Activated naive CD4-positive, alpha-beta T cell treated with anti-CD3 and anti-CD28 coated beads, Interleukin-2, amount 50 U/mL, for 24 hours (primary cell): ENCODE results near the gene GPD1.

Experiments
- H3K27ac Mint-ChIP-seq: one replicate; pipeline ENCODE4 v1.8.0; 2021; ENCODE audit warnings: mild to moderate bottlenecking, mixed read lengths
- H3K27me3 Mint-ChIP-seq: one replicate; pipeline ENCODE4 v1.8.0; 2021; ENCODE audit warnings: mixed read lengths
- H3K36me3 Mint-ChIP-seq: one replicate; pipeline ENCODE4 v1.8.0; 2021; ENCODE audit warnings: mixed read lengths
- H3K4me1 Mint-ChIP-seq: one replicate; pipeline ENCODE4 v1.8.0; 2021; ENCODE audit warnings: mixed read lengths
- H3K4me3 Mint-ChIP-seq: one replicate; pipeline ENCODE4 v1.8.0; 2021; ENCODE audit warnings: mild to moderate bottlenecking, mixed read lengths
- H3K9me3 Mint-ChIP-seq: one replicate; pipeline ENCODE4 v1.8.0; 2021; ENCODE audit warnings: mixed read lengths

The GPD1 gene

DNA sequence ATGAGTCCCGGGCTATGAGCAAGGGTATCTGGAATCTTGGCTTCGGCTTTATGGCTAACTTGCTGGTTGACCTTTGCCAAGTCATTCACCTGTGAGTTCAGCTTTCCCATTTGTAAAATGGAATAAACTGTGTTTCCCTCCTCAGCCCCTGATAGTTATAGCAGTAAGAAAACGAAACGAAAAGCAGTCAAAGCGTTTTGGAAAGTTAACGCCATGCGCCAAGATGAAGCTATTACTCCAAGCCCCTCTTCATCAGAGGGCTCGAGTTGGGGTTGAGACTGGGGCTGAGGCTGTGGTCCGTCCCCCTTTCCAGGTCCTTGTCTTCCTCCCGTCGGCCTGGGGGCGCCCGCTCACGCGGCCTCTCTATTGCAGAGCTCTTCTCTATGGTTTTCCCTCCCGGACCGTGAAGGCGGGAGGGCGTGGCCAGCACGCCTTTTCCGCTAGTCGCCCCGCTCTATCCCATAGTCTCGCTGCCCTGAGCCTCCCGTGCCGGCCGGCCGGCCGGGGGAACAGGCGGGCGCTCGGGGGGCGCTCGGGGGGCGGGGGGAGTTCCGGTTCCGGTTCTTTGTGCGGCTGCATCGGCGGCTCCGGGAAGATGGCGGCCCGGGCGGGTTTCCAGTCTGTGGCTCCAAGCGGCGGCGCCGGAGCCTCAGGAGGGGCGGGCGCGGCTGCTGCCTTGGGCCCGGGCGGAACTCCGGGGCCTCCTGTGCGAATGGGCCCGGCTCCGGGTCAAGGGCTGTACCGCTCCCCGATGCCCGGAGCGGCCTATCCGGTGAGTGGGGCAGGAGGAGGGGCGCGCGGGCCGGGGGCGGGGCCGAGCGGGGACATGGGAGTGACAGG, 18.8 kb upstream of the GPD1 start, which contains the start of gene SMARCD1:
Gene SMARCD1 (plus strand): TSS at position 568 of the 840 bp plus-strand sequence. CDS start 28 bp downstream, at position 596.
- peak within 1 kb of the TSS; percentile 93 for H3K4me3 Mint-ChIP-seq
- H3K4me1 Mint-ChIP-seq: peaks cover 43% of the 10 kb centered on the region
- peak within 1 kb of the TSS; percentile 95 for H3K27ac Mint-ChIP-seq
- H3K9me3 Mint-ChIP-seq: no peaks in the 10 kb centered on the region
- no peaks in the 10 kb centered on the region for H3K27me3 Mint-ChIP-seq
- no peaks in the 10 kb centered on the region for H3K36me3 Mint-ChIP-seq

DNA sequence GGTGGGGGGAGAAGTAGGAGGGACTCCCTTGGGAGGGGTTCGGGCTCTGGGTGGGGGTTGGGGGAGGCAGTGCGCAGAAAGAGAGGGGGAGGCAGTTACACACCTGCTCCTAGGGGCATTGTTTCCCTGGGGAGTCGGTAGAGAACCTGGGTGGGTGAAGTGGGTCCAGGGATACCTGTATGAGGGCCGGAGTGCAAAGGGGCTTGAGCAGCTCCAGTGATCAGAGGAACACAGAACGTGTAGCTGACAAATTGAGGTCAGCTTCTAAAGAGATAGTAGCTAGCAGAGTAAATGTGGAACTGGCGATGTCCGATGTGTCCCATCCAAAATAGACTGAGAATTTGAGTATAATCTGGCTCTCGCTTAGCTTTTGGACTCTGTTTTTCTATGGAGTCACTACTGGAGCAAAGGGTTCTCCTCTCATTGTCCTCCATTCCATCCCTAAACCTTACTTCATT, 18.2 kb upstream of the GPD1 start:
- H3K9me3 Mint-ChIP-seq: no peaks in the 10 kb centered on the region
- H3K4me1 Mint-ChIP-seq: peaks cover 43% of the 10 kb centered on the region
- no peaks in the 10 kb centered on the region for H3K27me3 Mint-ChIP-seq
- H3K4me3 Mint-ChIP-seq: peak overlapping the region; percentile 88
- H3K27ac Mint-ChIP-seq: peak overlapping the region; percentile 53
- H3K36me3 Mint-ChIP-seq: no peaks in the 10 kb centered on the region

- Mint-ChIP-seq H3K4me3 (peak overlapping the region; percentile 88), H3K4me1 (peaks cover 43% of the 10 kb centered on the region), H3K27me3 (no peaks in the 10 kb centered on the region), H3K36me3 (no peaks in the 10 kb centered on the region), H3K27ac (peak overlapping the region; percentile 53), H3K9me3 (no peaks in the 10 kb centered on the region)
Observed at GRCh38 chr12:50086148-50086547, 17.7 kb upstream of the GPD1 start.

DNA sequence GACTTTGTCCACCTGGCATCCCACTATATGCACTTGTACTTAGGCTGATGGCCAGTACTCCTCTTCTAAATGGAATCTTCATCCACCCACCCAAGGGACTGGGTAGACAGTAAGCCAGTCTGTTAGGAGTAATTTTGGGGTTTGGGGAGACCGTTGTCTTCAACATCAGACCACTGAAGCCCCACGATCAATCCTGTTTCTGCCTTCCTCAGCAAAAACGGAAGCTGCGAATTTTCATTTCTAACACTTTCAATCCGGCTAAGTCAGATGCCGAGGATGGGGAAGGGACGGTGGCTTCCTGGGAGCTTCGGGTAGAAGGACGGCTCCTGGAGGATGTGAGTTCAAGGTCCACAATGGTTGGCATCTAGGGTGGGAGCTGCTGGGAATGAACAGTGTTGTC, 16.7 kb upstream of the GPD1 start:
- peaks cover 42% of the 10 kb centered on the region for H3K4me1 Mint-ChIP-seq
- H3K9me3 Mint-ChIP-seq: no peaks in the 10 kb centered on the region
- H3K27ac Mint-ChIP-seq: no peak overlapping the region
- peaks cover 2% of the 10 kb centered on the region for H3K36me3 Mint-ChIP-seq
- no peak overlapping the region for H3K4me3 Mint-ChIP-seq
- H3K27me3 Mint-ChIP-seq: no peaks in the 10 kb centered on the region

GRCh38 chr12:50087995-50088394, 15.8 kb upstream of the GPD1 start:
- Mint-ChIP-seq H3K4me1 (peaks cover 39% of the 10 kb centered on the region), H3K36me3 (peaks cover 2% of the 10 kb centered on the region), H3K27me3 (no peaks in the 10 kb centered on the region), H3K27ac (no peak overlapping the region), H3K4me3 (peak overlapping the region; percentile 12), H3K9me3 (no peaks in the 10 kb centered on the region)

GRCh38 chr12:50088577-50089335, 15.1 kb upstream of the GPD1 start:
- peak overlapping the region; percentile 12 for H3K4me3 Mint-ChIP-seq
- H3K4me1 Mint-ChIP-seq: peaks cover 34% of the 10 kb centered on the region
- peak overlapping the region; percentile 56 for H3K27ac Mint-ChIP-seq
- H3K9me3 Mint-ChIP-seq: no peaks in the 10 kb centered on the region
- H3K36me3 Mint-ChIP-seq: peaks cover 2% of the 10 kb centered on the region
- H3K27me3 Mint-ChIP-seq: no peaks in the 10 kb centered on the region

DNA sequence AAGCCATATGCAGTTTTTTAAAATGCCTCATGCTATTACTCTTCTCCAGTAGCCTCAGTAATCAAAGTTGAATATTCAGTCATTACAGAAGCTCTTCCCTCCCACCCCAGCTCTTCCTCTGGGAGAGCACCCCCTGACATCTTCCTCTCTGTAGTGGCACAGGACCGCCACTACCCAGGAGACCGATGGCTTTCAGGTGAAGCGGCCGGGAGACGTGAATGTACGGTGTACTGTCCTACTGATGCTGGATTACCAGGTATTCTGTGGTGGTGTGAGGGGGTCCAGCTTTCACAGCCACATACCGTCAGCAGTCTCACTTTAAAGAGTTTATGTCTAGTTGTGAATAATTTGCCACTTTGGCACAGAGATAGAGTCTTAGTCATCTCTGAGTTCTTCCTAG, 14.1 kb upstream of the GPD1 start:
- Mint-ChIP-seq H3K27me3 (no peaks in the 10 kb centered on the region), H3K9me3 (no peaks in the 10 kb centered on the region), H3K4me3 (no peak overlapping the region), H3K36me3 (peaks cover 3% of the 10 kb centered on the region), H3K27ac (no peak overlapping the region), H3K4me1 (peaks cover 33% of the 10 kb centered on the region)

DNA sequence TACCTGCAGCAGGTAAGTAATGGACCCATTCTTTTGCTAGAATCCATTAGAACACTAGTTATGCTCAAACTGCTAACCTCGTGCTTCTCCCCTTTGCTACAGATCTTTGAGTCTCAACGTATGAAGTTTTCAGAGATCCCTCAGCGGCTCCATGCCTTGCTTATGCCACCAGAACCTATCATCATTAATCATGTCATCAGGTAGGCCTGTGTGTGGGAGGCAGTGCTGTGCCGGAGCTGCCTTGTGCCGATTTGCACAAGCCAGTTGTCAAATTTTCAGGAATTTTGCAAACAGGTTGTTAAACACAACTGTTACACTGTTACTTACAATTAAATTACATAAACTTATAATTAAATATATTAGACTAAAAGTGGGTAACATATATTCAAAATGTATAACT, 13.4 kb upstream of the GPD1 start:
- Mint-ChIP-seq H3K36me3 (peaks cover 5% of the 10 kb centered on the region), H3K4me1 (peaks cover 30% of the 10 kb centered on the region), H3K27ac (no peak overlapping the region), H3K4me3 (no peak overlapping the region), H3K27me3 (no peaks in the 10 kb centered on the region), H3K9me3 (no peaks in the 10 kb centered on the region)

DNA sequence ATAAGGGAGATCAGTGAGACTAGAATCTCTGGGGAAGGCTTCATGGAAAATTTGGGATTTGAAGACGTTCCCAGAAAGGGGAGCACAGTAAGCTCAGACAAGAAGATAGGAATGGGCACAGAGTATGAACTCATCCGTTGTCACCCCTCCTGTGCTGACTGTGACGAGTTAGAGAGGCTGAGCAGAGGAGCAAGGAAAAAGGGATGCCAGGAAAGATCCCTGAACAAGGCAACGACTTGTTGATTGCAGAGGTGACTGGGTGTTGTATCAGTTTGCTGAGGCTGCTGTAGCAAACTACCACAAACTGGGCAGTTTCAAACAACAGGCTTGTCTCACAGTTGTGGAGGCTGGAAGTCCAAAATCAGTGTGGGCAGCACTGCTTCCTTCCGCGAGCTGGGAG, 5.9 kb upstream of the GPD1 start:
- Mint-ChIP-seq H3K36me3 (peaks cover 19% of the 10 kb centered on the region), H3K4me3 (no peak overlapping the region), H3K27me3 (no peaks in the 10 kb centered on the region), H3K9me3 (no peaks in the 10 kb centered on the region), H3K27ac (no peak overlapping the region), H3K4me1 (no peaks in the 10 kb centered on the region)

- H3K36me3 Mint-ChIP-seq: peaks cover 18% of the 10 kb centered on the region
- no peak overlapping the region for H3K4me3 Mint-ChIP-seq
- no peaks in the 10 kb centered on the region for H3K9me3 Mint-ChIP-seq
- no peaks in the 10 kb centered on the region for H3K27me3 Mint-ChIP-seq
- H3K27ac Mint-ChIP-seq: no peak overlapping the region
- peaks cover 3% of the 10 kb centered on the region for H3K4me1 Mint-ChIP-seq
Observed at GRCh38 chr12:50099302-50100008, 4.4 kb upstream of the GPD1 start.

GRCh38 chr12:50100561-50100960, 3.2 kb upstream of the GPD1 start:
- peaks cover 14% of the 10 kb centered on the region for H3K36me3 Mint-ChIP-seq
- no peaks in the 10 kb centered on the region for H3K9me3 Mint-ChIP-seq
- no peak overlapping the region for H3K4me3 Mint-ChIP-seq
- H3K27me3 Mint-ChIP-seq: no peaks in the 10 kb centered on the region
- no peak overlapping the region for H3K27ac Mint-ChIP-seq
- peaks cover 3% of the 10 kb centered on the region for H3K4me1 Mint-ChIP-seq

DNA sequence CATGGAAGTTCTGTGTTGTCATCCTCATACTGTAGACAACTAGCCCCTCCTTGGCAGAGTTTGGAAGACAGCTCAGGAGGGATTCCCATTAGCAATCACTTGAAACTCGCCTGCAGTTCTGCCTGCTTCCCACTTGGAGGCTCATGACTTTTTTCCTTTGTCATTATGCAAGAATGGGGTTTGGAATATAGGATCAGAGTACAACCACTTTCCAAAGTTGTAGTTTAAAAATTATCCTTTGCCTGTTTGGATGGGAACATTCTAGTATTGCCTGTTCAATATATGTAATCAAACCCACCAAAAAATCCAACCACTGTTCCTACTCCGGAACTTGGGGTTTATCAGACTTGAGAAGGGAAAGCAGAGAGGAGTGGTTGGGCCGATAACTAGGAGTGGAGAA, 2.1 kb upstream of the GPD1 start:
- Mint-ChIP-seq H3K4me3 (no peak overlapping the region), H3K27me3 (no peaks in the 10 kb centered on the region), H3K36me3 (peaks cover 8% of the 10 kb centered on the region), H3K9me3 (no peaks in the 10 kb centered on the region), H3K27ac (peak overlapping the region; percentile 23), H3K4me1 (peaks cover 3% of the 10 kb centered on the region)

DNA sequence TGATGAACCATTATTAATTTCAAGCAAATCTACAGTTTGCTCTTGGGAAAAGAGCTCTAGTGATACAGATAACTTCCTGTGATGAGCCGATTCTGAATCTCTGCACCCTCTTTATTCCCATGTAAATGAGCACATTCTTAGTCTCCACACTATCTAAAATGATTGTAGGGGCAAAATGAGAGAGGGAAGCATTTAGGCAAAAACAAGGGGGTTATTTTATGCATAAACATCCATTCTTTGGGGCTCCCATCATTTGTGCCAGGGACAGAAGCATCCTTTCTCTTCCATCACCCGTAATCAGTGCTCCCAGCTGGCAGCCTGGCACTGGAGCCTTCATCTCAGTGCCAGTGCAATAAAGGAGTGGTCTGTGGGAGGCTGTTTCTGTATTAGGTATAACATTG, 1.7 kb upstream of the GPD1 start:
- Mint-ChIP-seq H3K36me3 (peaks cover 6% of the 10 kb centered on the region), H3K9me3 (no peaks in the 10 kb centered on the region), H3K27me3 (no peaks in the 10 kb centered on the region), H3K4me1 (peaks cover 3% of the 10 kb centered on the region), H3K27ac (no peak overlapping the region), H3K4me3 (no peak overlapping the region)

DNA sequence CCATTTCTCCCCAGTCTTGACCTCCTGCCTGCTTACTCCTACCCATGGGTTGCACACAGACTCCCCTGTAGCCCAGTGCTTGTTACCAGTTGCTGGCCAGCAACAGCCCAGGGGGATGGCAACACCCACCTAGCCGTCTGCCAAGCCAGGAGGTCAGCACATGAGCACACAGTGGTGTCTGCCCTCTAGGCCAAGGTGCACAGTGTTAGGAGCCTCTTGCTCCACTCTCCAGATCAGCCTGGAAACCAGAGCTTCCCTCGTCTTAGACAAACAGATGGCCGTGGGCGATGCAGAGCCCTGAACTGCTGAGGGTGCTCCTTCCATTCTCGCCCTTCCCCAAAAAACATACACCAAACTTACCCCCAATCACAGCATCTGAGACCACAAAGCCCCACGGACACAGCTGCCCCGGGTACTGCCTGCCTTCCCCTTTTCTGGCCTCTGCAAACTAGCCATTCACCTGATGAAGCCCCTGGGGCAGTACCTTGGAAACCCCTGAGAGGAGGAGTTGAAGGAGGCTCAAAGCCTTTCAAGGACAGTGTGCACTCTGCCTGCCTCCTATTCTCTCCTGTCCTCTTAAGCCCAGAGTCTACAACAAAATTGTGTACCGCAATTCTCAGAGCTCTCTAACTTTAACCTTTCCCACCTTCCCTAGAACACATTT, 1.0 kb upstream of the GPD1 start:
- Mint-ChIP-seq H3K27ac (no peak overlapping the region), H3K36me3 (peaks cover 5% of the 10 kb centered on the region), H3K4me3 (no peak overlapping the region), H3K9me3 (no peaks in the 10 kb centered on the region), H3K4me1 (peaks cover 3% of the 10 kb centered on the region), H3K27me3 (no peaks in the 10 kb centered on the region)

GRCh38 chr12:50103351-50103750, 457 bp upstream of the GPD1 start:
- Mint-ChIP-seq H3K9me3 (no peaks in the 10 kb centered on the region), H3K27ac (no peak overlapping the region), H3K4me1 (peaks cover 3% of the 10 kb centered on the region), H3K27me3 (no peaks in the 10 kb centered on the region), H3K4me3 (no peak overlapping the region), H3K36me3 (peaks cover 4% of the 10 kb centered on the region)
